NOMO-1 treated with DMSO at 0.1 percent for 48 hours (cell line): ENCODE measurements around the gene UBA5.
"Not testable (repeated sequence)": the region's sequence is repeated elsewhere in the genome, so short reads cannot be mapped to it uniquely, and the experiment has no call there.

Experiments used
- DNase-seq: peaks from one replicate; lab custom pipeline; 2025; ENCODE audit not compliant: unreplicated experiment; lab: John Stamatoyannopoulos, UW

UBA5 gene

DNA sequence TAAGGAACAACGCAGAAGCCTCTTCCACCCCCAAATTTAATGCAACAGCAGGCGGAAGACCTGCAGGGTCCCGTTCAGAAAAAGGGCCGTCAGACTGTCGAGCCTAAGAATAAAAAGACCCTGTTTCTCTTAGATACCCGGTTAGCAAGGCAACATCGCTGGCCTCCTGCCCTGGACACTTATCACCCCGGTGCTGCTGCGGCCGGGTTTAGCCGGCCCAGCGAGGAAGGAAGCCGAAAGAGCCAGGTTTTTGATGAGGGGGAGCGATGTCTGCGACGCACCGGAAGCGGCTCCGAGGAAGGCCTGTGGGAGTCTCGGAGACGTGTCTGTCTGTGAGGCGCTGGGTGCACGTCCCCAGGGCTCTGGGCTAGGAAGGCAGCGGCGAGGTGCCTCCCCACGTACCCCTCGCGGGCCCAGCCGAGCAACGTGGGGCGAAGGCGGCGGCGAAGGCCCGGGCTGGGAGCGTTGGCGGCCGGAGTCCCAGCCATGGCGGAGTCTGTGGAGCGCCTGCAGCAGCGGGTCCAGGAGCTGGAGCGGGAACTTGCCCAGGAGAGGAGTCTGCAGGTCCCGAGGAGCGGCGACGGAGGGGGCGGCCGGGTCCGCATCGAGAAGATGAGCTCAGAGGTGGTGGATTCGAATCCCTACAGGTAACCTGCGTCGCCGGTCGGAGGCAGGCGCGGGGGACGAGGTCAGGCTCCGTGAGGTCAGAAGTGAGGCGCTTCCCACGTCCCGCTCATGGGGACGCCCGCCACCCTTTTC, at the start of gene UBA5:
UBA5 (plus strand) TSS at position 278 of the 759 bp plus-strand sequence; CDS start at position 487, 209 bp downstream.
- peak; percentile 77 for DNase-seq

DNA sequence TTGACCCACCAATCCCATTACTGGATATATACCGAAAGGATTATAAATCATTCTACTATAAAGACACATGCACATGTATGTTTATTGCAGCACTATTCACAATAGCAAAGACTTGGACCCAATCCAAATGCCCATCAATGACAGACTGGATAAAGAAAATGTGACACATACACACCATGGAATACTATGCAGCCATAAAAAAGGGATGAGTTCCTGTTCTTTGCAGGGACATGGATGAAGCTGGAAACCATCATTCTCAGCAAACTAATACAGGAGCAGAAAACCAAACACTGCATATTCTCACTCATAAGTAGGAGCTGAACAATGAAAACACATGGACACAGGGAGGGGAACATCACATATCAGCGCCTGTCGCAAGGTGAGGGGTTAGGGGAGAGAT, 44.8 kb upstream of the UBA5 start:
- not testable (repeated sequence) for DNase-seq

DNA sequence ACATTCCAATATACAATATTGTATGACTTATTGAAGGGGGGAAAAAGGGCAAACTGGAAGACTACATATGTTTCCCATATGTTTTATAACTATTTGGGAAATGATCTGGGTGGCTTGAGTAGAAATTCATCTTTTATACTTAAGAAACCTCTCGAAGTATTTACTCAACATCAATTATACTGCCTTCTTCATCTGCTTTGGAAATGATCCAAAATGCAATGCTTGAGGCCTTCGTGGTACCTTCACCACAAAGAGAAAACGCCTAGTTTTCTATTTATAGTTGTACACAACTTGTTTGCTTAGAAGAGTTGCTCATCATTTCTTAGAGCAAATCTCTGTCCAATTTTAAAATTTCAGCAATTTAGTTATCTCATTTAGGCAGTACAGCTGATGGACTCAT, 44.2 kb upstream of the UBA5 start:
- no peak for DNase-seq

DNA sequence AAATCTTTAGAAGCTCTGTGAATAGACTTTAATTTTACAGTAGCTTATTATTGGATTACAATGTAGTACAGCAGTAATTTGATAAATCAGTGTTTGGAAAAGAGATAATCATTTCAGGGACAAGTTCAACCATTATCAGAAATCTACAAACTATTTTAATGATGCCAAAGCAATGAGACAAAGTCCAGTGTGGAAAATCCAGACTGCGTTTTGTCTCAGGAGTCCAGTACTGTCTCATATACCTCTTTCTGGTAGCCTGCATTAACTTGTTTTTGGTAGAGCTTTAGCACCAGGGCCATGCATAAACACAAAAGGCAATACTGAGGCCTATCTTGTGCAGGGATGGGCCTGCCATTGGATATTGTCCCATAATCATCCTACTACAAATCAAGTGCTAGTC, 43.3 kb upstream of the UBA5 start:
- no peak for DNase-seq

DNA sequence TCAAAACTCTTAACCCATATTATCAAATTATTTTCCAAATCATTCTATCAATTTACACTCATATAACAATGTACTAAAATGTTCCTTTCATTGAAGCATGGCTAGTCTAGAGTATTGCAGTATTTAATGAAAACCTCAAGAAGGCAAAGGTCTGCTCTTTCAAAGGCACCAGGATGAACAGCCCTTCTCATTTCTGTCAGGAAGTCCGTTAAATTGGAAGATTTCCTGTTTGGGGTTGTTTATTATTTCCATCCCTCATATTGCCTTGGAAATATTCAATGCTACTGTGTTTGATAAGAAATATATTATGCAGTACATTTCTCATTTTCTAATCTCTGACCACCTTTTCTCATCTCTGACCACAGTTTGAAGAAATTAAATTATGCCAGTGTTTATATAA, 38.0 kb upstream of the UBA5 start:
- no peak for DNase-seq

DNA sequence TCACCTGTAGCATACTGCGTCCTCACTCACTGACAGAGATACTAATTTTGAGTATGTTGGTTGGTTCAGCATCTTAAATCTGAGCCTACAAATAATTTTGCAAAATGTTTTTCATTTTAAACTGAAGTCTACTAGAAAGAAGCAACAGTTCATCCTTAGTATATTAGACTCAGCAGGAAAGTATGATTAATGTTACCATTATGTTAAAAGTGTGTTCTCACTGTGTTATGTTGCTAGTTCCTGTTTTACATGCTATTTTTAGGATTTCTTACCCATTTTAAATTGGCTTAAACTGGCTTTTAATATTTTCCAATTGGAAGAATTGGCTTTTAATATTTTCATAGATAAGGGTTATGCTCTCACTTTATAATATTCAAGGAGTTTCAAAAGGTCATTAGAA, 37.4 kb upstream of the UBA5 start:
- DNase-seq, result peak; percentile 56

DNA sequence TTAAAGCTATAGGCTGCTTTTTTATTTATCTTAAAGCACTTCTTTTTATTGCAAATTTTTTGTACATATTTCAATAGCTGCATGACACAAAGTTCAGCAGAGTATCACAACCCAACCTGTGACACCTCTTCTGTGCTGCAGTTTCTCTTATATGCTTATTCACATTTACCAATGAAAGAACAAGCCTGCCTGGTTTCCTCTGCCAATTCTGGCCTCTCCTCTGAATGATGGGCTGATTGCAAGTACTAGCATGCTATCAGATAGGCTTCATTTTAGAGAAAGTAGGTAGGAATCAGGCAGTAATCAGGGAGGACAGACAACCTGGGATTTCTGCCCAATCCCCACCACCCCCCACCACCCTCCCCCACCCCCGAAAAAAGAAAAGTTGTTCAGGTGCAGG, 36.5 kb upstream of the UBA5 start:
- DNase-seq, result no peak

DNA sequence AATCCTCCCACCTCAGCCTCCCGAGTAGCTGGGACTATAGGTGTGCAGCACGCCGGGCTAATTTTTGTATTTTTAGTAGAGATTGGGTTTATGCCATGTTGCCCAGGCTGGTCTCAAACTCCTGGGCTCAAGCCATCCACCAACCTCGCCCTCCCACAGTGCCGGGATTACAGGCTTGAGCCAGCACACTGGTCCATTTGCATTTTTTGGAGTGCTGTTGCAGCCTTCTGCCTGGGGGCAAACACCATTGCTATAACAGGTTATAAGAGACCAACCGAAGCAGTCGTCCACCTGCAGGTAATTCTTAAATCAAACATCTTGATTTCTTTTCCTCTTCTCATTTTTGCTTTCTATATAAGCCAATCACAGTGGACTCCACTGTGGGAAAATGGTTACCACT, 35.3 kb upstream of the UBA5 start:
- DNase-seq, result no peak

DNA sequence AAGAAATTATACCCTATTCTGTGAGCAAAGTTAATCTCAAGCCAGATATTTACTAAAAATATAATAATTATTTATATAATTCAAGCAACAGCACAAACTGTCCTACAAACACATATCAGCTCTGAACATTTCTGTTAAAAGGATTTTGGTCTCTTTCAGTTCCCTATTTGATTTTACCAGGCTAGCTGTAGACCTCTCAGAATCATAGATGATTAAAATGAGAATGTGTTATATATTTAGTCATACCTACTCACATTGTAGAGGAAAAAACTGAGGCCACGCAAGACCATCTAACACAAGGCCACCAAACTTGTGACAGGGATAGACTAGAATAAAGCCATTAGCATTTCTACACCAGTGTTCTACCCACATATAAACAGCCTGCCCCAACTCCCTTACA, 34.5 kb upstream of the UBA5 start:
- DNase-seq, result peak; percentile 13

DNA sequence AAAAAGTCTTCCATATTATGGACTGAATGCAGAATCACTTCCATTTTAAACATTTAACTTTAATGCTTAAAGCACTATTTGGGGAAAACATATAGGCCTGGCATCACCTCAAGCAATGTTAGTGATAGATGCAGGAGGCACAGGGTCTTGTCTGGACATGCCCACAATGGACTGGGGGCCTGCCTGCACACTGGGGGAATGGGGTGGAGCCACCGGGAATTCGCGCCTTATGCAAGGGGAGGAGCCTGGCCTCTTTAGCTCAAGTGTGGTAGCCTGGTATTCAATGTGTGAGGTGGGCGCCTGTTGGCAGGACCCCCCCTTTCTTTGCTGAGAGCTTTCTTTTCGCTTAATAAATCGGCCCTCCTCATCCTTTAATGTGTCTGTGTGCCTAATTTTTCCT, 33.2 kb upstream of the UBA5 start:
- DNase-seq, result no peak

DNA sequence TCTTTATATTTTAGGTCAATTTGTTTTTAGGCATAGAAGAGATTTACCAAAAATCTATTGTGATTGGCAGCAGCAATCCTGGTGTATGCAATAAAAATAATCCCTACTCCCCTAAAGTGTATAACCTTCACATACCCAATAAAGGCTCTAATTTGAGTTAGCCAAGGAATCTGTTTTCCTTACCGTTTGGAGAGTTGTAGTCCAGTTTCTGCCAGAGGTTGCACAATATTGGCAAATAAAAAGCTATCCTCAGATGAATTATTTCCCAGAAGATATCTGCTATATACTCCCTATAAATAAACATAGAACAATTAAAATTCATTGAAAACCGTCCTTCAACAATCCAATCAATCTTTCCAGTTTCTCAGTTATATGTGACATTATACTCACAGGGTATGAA, 32.0 kb upstream of the UBA5 start:
- no peak for DNase-seq

DNA sequence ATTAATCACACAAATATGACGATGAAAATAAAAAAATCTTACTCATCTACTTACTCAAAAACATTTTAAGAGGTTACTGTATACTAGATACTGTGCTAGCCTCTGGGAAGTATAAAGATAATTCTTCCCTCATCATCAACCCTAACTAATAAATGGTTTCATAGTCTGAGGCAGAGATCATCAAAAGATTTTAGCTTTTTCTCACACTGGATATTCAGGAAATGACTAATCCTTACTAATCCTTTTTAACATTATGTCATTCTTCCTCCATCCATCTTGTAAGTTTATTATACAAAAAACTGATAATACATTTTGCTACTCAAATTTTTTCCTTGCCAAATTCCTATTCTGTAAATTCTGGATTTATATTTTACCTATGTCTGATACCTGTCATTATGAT, 30.2 kb upstream of the UBA5 start:
- DNase-seq, result no peak

DNA sequence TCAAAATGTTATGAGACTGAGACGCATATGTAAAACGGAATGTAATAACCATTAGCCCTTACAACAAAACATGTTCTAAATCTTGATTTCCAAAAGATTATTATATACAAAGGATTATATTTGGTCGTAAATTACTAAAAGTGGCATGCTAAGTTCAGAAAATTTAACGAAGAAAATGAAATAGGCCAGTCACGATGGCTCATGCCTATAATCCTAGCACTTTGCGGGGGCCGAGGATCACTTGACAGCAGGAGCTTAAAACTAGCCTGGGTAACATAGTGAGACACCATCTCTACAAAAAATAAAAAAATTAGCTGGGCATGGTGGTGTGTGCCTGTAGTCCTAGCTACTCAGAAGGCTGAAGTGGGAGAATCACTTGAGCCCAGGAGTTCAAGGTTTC, 29.5 kb upstream of the UBA5 start:
- no peak for DNase-seq

DNA sequence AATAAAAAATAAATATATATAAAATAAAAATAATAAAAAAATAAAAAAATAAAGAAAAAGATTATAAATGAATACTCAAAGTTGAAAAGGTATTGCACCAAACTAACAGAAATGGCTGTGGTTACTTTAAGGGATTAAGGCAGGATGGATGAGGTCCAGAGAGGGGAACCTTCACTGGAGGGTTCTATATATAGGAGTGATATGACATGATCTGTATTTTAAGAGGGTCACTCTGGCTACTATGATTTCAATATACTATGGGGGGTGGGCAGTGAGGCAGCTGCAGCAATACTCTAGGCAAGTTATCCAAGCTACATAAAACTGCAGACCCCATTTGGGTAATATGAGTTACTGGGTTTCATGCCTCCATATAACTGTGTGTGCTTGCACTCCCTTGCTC, 25.1 kb upstream of the UBA5 start:
- no peak for DNase-seq

DNA sequence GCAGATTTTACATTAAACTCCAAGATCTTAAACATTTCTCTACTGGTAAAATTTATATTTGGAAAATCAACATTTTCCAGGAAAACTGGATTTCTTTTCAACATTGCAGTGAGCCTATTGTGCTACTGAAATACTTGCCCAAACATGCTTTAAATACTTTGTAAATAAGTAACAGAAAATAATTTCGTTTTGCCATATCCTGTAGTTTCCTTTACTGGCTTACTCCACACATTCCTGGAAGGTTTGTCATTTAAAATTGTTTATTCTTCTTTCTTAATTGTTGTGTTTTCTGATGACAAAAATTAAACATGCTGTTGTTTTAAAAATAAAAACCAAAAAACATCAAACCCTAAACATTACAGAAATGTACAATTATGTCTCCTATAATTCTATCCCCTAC, 22.5 kb upstream of the UBA5 start:
- no peak for DNase-seq

DNA sequence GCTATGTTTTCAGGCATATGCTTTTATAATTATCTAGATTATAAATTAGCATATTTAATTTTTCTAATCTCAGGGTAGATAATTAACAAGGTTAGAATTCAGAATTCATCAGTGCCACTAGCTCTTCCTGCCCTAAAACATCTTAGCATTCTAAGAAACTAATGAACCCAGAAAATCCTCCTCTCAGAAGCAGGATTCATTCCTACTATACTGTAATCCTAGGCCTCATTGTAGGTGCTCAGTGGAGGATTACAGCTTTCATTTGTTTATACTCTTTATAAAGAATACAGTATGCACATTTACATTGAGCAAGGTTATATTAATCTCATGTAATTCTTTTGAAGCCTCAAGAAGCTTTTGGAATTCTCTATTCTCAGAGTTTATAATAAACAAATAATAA, 21.4 kb upstream of the UBA5 start:
- no peak for DNase-seq

DNA sequence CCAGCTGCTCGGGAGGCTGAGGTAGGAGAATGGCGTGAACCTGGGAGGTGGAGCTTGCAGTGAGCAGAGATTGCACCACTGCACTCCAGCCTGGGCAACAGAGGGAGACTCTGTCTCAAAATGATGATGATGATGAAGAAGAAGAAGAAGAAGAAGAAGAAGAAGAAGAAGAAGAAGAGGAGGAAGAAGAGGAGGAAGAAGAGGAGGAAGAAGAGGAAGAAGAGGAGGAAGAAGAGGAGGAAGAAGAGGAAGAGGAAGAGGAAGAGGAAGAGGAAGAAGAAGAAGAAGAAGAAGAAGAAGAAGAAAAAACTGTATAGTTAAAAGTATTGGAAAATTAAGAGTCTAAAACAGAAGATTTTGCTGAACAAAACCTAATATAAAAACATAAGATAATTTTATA, 18.7 kb upstream of the UBA5 start:
- not testable (repeated sequence) for DNase-seq

DNA sequence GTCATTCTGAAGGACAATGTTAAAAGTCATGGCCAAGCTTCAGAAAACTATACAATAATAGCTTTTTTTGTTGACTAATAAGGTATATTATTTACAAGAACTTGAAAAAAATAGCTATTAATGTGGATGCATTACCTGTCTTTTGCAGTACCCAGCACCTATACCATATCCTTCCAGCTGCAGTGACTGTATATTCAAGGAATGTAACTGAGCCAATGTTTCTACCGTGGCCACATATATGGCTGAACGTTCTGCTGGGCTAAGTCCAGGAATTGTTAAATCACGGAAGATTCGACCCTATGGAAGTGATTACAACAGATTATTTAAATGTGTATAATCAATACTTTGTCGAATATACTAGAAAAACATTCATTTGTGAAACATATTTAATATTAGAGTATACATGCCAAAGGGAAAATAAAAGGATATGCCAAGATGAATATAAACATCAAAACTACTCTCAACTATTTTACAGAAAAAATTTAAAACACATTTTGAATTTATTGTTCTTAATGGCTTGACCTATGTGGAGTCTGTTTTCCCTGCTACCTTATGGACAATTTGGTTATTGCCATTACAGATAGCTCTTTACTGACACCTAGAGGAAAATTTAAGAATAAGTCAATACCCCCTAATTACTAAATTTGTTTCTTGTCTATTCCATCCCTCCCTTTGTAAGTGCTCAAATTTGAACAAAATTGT, 18.1 kb upstream of the UBA5 start:
- DNase-seq, result peak; percentile 63

DNA sequence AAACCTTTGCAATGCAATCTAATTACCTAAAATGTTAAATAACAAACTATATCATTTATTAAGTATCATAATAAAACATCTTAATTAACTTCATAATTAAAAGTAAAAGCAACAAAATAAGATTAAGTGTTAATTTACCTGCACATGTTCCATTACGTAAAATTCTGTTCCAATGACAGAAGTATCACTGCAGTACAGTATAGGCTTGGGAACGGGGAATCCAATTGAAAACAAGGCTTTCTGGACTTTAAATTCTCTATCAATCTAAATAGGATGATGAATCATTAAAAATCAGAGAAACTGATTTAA, 17.6 kb upstream of the UBA5 start:
- DNase-seq, result no peak

DNA sequence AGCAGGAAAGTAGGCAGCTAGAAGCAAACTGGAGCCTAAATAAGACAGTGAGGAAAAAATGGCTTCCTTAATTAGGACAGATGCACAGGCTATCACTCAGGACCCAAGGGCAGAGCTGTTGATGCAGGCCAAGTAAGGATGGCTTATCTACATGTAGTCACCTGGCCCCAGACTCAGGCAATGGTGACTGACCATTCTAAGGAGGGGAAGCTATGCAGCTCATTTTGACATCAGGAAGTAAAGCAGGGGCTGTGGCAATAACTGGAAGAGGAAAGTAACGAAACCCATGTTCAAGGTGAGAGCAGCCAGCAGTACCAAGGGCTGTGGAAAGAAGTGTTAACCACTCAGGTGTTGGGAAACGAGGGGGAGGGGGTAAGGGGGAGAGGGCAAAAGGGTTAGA, 16.8 kb upstream of the UBA5 start:
- DNase-seq, result peak; percentile 24

DNA sequence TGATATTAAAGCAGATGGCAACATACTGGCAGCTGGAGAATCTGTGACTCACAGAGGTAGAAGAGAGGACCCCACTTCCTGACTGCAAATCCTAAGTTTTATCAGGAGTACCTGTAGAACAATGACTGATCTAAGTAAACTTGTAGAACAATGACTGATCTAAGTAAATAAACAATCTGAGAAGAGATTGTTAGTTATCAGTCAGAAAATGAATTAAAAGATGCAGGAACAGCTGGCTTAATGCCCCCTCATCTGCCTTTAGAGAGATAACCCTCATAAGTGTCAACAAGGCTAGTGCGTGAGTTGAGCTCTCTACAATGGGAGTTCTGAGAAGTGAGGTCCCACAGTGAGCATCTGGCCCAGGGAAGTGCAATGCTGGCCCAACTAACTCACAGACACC, 15.1 kb upstream of the UBA5 start:
- no peak for DNase-seq

DNA sequence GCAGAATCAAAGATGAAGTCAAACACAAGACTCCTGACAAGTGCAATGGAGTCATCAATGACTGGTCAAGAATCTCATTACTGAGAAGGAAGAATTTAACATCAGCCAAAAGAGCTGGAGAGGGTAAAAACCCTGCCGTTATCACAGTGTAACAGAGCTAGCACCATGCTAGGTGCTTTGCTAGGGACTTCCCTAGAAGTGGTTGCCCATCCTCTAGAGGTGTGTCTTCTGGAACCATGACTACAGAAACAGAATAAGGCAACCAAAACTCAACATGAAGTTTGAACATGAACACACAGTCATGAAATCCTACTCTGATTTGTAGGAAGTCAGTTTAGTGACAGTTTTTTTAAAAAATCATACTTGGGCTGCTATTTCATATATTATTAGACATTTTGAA, 10.0 kb upstream of the UBA5 start:
- DNase-seq, result no peak
